ENCODE measurements around the gene AKAP13.
A peak's percentile ranks its signal among the peaks of the same experiment; 100 is the strongest.

Gene AKAP13, protein sequence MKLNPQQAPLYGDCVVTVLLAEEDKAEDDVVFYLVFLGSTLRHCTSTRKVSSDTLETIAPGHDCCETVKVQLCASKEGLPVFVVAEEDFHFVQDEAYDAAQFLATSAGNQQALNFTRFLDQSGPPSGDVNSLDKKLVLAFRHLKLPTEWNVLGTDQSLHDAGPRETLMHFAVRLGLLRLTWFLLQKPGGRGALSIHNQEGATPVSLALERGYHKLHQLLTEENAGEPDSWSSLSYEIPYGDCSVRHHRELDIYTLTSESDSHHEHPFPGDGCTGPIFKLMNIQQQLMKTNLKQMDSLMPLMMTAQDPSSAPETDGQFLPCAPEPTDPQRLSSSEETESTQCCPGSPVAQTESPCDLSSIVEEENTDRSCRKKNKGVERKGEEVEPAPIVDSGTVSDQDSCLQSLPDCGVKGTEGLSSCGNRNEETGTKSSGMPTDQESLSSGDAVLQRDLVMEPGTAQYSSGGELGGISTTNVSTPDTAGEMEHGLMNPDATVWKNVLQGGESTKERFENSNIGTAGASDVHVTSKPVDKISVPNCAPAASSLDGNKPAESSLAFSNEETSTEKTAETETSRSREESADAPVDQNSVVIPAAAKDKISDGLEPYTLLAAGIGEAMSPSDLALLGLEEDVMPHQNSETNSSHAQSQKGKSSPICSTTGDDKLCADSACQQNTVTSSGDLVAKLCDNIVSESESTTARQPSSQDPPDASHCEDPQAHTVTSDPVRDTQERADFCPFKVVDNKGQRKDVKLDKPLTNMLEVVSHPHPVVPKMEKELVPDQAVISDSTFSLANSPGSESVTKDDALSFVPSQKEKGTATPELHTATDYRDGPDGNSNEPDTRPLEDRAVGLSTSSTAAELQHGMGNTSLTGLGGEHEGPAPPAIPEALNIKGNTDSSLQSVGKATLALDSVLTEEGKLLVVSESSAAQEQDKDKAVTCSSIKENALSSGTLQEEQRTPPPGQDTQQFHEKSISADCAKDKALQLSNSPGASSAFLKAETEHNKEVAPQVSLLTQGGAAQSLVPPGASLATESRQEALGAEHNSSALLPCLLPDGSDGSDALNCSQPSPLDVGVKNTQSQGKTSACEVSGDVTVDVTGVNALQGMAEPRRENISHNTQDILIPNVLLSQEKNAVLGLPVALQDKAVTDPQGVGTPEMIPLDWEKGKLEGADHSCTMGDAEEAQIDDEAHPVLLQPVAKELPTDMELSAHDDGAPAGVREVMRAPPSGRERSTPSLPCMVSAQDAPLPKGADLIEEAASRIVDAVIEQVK (N-terminal part only)

DNA sequence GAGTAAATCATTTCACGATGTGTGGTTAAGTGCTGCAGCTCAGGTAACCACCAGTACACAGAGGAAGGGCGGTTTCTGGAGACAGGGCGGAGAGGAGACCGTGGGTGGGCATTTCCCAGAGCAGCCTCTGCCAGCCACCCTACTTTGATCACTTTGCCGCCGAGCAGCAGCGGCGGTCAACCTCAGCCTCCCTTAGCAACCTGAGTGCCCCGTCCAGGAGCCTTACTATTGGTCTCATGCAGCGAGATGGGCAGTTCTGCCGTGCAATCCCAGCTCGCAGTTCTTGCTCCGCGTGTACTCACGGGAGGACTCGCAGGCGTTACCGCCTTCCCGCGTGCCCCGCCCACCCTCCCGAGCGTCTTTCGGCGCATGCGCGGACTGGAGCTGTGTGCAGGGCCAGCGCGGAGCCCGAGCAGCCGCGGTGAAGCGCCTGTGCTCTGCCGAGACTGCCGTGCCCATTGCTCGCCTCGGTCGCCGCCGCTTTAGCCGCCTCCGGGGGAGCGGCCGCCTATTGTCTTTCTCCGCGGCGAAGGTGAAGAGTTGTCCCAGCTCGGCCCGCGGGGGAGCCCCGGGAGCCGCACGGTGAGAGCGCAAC is at the start of gene AKAP13:
Gene AKAP13, plus strand, starts transcription at position 387 of the 595 bp plus-strand sequence. CDS start 105,118 bp downstream, outside the sequence.
- ChIA-PET POLR2A (interaction anchor here (0.5 to 1.5 kb wide), 21 partner anchors 9 to 99 kb away, joined by 3 to 10 read pairs (median 4); no protein-coding TSS in a partner anchor), CTCF (interaction anchor here (1.0 to 1.1 kb wide), 2 partner anchors 17 to 83 kb away, joined by 3 read pairs; no protein-coding TSS in a partner anchor)
- TF ChIP-seq CTBP1 (IDR thresholded peaks at IDR 0.05; ENCODE audit: borderline replicate concordance): no peak
- TF ChIP-seq, protein P1, sequence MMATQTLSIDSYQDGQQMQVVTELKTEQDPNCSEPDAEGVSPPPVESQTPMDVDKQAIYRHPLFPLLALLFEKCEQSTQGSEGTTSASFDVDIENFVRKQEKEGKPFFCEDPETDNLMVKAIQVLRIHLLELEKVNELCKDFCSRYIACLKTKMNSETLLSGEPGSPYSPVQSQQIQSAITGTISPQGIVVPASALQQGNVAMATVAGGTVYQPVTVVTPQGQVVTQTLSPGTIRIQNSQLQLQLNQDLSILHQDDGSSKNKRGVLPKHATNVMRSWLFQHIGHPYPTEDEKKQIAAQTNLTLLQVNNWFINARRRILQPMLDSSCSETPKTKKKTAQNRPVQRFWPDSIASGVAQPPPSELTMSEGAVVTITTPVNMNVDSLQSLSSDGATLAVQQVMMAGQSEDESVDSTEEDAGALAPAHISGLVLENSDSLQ (IDR thresholded peaks at IDR 0.05): peak; percentile 98

DNA sequence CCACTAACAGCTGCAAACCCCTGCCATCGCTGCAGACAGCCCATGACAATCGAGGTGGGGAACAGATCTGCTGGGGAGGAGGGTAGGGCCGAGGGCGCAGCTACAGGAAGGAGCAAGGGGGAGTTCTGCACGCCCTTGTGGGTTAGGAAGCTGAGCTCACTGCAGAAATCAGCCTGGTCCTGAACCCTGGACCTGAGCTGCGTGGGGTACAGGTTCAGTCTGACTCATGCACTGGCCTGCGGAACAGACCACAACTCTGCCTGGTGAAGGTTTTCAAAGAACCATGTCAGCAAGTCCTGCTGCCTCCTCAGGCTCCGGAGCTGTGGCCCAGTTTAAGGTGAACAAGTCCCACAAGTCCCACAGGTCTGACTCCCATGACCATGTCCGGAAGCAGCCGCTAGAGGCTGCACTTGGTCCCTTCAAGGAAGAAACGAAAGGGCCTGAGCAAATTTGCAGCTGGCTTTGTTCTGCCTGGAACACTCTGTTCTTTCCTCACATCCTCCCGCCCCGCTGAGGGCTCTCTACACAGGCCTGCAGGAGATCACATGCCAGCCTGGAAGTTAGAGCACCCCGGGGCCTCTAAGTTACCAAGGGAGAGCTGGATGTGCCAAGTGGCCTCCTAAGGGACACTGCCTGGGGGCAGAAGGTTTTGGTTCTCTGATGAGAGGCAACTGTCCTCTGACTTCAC is 49.4 kb upstream of the AKAP13 start:
- TF ChIP-seq FOXA1 (IDR thresholded peaks at IDR 0.05) (no peak), ARNT (IDR thresholded peaks at IDR 0.05) (no peak), ELF4 (IDR thresholded peaks at IDR 0.05) (no peak), ZNF384 (IDR thresholded peaks at IDR 0.05) (no peak), CTBP1 (IDR thresholded peaks at IDR 0.05; ENCODE audit: borderline replicate concordance) (no peak), SP1 (IDR thresholded peaks at IDR 0.05) (no peak), LEF1 (IDR thresholded peaks at IDR 0.05; ENCODE audit: borderline replicate concordance) (no peak), SUZ12 (IDR thresholded peaks at IDR 0.05) (no peak), NFRKB (IDR thresholded peaks at IDR 0.05) (no peak), TARDBP (IDR thresholded peaks at IDR 0.05) (no peak), FOXK2 (IDR thresholded peaks at IDR 0.05) (no peak), FOXM1 (IDR thresholded peaks at IDR 0.05; ENCODE audit: borderline replicate concordance) (no peak), HDGF (IDR thresholded peaks at IDR 0.05; ENCODE audit: borderline replicate concordance) (no peak), BHLHE40 (IDR thresholded peaks at IDR 0.05; ENCODE audit: borderline replicate concordance) (no peak), L3MBTL2 (conservative IDR thresholded peaks at IDR 0.05) (no peak)
- TF ChIP-seq, protein P1 (IDR thresholded peaks at IDR 0.05): no peak
- POLR2A ChIA-PET: interaction anchor here (0.6 to 1.9 kb wide), 3 partner anchors 49 to 83 kb away, joined by 3 to 7 read pairs (median 4); partner anchors contain the start of gene AKAP13
- CTCF ChIA-PET: interaction anchor here (0.5 to 2.5 kb wide), 19 partner anchors 9 to 442 kb away, joined by 3 to 28 read pairs (median 4); no protein-coding TSS in a partner anchor
- DNase-seq (ENCODE audit: extremely low spot score): peak; percentile 81

More for the DNA sequence above, at the start of gene AKAP13:
- DNase-seq (ENCODE audit: extremely low spot score): peak; percentile 98

DNA sequence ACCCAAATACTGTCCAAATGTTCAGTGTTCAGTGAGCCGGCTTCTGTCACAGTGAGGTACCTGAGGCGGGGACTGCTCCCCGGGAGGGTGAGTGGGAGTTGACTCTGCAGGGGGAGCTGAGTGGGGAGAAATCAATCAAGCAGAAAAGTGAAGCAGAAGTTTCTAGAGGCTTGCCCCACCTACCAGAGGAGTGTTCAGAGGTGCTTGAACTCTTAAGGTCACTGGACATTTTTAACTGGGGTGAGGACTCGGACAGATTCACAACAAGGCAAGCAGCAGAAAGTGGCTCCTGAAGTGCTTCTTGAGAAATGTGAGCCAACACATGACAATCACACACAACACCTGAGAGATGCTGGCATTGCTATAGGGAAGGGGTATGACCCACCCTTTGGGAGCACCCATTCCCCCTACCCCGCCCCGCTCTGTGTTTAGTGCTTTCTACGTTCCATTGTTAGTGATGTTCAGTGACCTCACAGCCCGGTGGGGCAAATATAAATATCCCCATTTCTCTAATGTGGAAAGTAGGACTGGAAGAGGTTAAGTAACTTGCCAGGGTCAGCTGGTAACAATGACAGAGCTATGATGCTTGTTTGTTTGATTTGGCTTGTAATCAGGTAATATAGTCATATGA is 48.6 kb upstream of the AKAP13 start:
- no peak for TF ChIP-seq ELF4 (IDR thresholded peaks at IDR 0.05)
- POLR2A ChIA-PET: interaction anchor here (1.1 to 1.9 kb wide), 2 partner anchors 49 to 83 kb away, joined by 4 to 7 read pairs; partner anchors contain the start of gene AKAP13
- CTCF ChIA-PET: interaction anchor here (0.6 to 2.5 kb wide), 15 partner anchors 8 to 441 kb away, joined by 3 to 28 read pairs (median 4); no protein-coding TSS in a partner anchor
- DNase-seq (ENCODE audit: extremely low spot score): no peak

DNA sequence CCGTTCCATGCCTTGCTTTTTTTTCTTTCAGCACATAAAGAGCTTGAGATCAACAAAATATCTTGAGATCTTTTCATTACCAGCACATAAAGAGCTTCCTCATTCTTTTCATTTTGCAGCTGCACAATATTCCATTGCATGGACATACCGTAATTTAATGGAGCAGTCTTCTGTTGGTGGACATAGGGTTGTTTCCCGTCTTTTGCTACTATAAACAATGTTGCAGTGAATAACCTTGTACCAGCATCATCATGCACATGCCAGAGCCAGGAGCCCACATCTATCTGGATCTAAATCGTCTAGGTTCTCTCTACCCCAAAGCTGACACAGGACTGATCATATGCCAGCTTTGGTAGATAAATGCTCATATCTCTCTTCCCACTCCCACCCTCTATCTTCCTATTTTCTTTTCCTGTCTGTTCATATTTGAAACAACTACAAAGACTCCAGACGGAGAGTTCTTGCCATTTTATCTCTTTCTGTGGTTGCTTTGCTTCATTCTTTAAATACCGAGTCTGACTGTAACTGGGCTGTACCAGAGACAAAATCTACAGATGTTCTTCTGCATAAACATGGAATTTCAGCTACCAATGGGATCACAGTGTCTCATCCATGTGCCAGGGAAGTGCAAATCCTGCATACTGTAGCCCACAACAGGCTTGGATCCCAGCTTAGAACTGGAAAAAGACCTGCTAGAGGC is 47.1 kb upstream of the AKAP13 start:
- CTCF ChIA-PET: interaction anchor here (0.8 to 1.2 kb wide), 2 partner anchors 17 to 37 kb away, joined by 3 to 4 read pairs; no protein-coding TSS in a partner anchor
- no peak for DNase-seq (ENCODE audit: extremely low spot score)
- POLR2A ChIA-PET: no interaction called here
- TF ChIP-seq, protein P1 (IDR thresholded peaks at IDR 0.05): no peak
- no peak for TF ChIP-seq HDGF (IDR thresholded peaks at IDR 0.05; ENCODE audit: borderline replicate concordance)

Measured in HEK293T (cell line).